Loucy (cell line): ENCODE measurements around the gene ABAT.

Experiments
- H2AFZ ChIP-seq: fragments of 200-600 bp; sonication (generic); 2 replicates; pipeline ENCODE4 v1.6.0; 2016; ENCODE audit warnings: antibody characterized with exemption, mild to moderate bottlenecking, low read length, moderate library complexity
- H3F3A ChIP-seq: fragments of 200-600 bp; 2 replicates; pipeline ENCODE4 v1.6.0; 2016; ENCODE audit warnings: antibody characterized with exemption, low read depth, mild to moderate bottlenecking
- H3K27me3 ChIP-seq: fragments of 200-600 bp; sonication (generic); 2 replicates; pipeline ENCODE4 v1.6.1; 2014; ENCODE audit warnings: low read length, mild to moderate bottlenecking; ENCODE audit not compliant: insufficient read depth, poor library complexity, severe bottlenecking
- H3K36me3 ChIP-seq: fragments of 200-600 bp; sonication (generic); 2 replicates; pipeline ENCODE4 v1.6.1; 2016; ENCODE audit warnings: low read length; ENCODE audit not compliant: insufficient read depth
- H3K4me1 ChIP-seq: fragments of 200-600 bp; sonication (generic); 2 replicates; pipeline ENCODE4 v1.5.1; 2014; ENCODE audit warnings: low read length, mild to moderate bottlenecking; ENCODE audit not compliant: insufficient read depth, poor library complexity, severe bottlenecking
- H3K4me2 ChIP-seq: fragments of 200-600 bp; sonication (generic); 2 replicates; pipeline ENCODE4 v1.6.0; 2014; ENCODE audit warnings: antibody characterized with exemption, low read length, low read depth, mild to moderate bottlenecking; ENCODE audit not compliant: poor library complexity, severe bottlenecking
- H3K4me3 ChIP-seq: fragments of 200-600 bp; sonication (generic); 2 replicates; pipeline ENCODE4 v1.5.1; 2014; ENCODE audit warnings: low read length, mild to moderate bottlenecking, mixed read lengths; ENCODE audit not compliant: poor library complexity, severe bottlenecking
- H3K79me2 ChIP-seq: fragments of 200-600 bp; sonication (generic); 2 replicates; pipeline ENCODE4 v1.6.1; 2014; ENCODE audit warnings: low read length; ENCODE audit not compliant: insufficient read depth
- H3K9ac ChIP-seq: fragments of 200-600 bp; sonication (generic); 2 replicates; pipeline ENCODE4 v1.6.0; 2014; ENCODE audit warnings: mild to moderate bottlenecking, low read depth, low read length, moderate library complexity; ENCODE audit not compliant: poor library complexity, severe bottlenecking
- H3K9me2 ChIP-seq: fragments of 200-600 bp; sonication (generic); replicated peaks from 2 replicates; pipeline ENCODE4 v1.6.1; 2016; ENCODE audit warnings: low read depth, low read length, mixed read lengths
- H3K9me3 ChIP-seq: fragments of 200-600 bp; sonication (generic); 2 replicates; pipeline ENCODE4 v1.6.1; 2014; ENCODE audit warnings: mild to moderate bottlenecking, antibody characterized with exemption, low read length, low read depth; ENCODE audit not compliant: insufficient read depth
- H4K20me1 ChIP-seq: fragments of 200-600 bp; sonication (generic); 2 replicates; pipeline ENCODE4 v1.6.0; 2014; ENCODE audit warnings: antibody characterized with exemption, low read length, mild to moderate bottlenecking; ENCODE audit not compliant: insufficient read depth, poor library complexity, severe bottlenecking
- CTCF ChIP-seq: fragments of 200-600 bp; sonication (generic); conservative IDR thresholded peaks from 2 replicates; pipeline ENCODE4 v1.5.1; 2014; ENCODE audit warnings: mild to moderate bottlenecking, antibody characterized with exemption, low read length
- EZH2phosphoT487 ChIP-seq: fragments of 200-600 bp; IDR thresholded peaks from 2 replicates; pipeline ENCODE4 v1.6.1; 2018; ENCODE audit warnings: antibody characterized with exemption, mild to moderate bottlenecking, moderate library complexity, borderline replicate concordance

Gene ABAT

DNA sequence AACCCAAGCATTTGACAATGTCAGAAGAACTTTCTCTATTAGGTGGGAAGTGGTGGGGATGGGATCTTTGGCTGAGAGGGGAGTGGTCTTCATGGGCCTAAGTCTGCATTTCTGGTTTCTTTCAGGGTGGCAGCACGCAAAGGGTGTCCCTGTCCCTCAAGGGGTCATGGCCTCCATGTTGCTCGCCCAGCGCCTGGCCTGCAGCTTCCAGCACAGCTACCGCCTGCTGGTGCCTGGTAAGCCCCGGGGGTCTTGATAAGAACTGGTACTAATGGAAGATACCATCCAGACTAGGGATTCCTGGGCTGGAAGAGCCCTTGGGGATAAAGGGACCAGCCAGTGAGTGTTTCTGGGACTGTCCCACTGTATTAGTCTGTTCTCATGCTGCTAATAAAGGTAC, 61.2 kb downstream of the ABAT start:
- TF ChIP-seq EZH2phosphoT487 (no peak), CTCF (no peak)
- Histone ChIP-seq H2AFZ (no peak overlapping the region), H3K4me1 (no peaks in the 10 kb centered on the region), H3K27me3 (no peaks in the 10 kb centered on the region), H3K9me3 (no peaks in the 10 kb centered on the region), H4K20me1 (no peaks in the 10 kb centered on the region), H3K4me3 (no peak overlapping the region), H3K79me2 (no peaks in the 10 kb centered on the region), H3F3A (no peaks in the 10 kb centered on the region), H3K9ac (no peak overlapping the region), H3K36me3 (no peaks in the 10 kb centered on the region), H3K9me2 (no peaks in the 10 kb centered on the region), H3K4me2 (no peak overlapping the region)

GRCh38 chr16:8736123-8736668, 61.8 kb downstream of the ABAT start:
- TF ChIP-seq CTCF, result no peak
- no peak for TF ChIP-seq EZH2phosphoT487
- Histone ChIP-seq H2AFZ (no peak overlapping the region), H4K20me1 (no peaks in the 10 kb centered on the region), H3K27me3 (no peaks in the 10 kb centered on the region), H3K9me3 (no peaks in the 10 kb centered on the region), H3K4me3 (no peak overlapping the region), H3K79me2 (no peaks in the 10 kb centered on the region), H3K9me2 (no peaks in the 10 kb centered on the region), H3K4me2 (no peak overlapping the region), H3K9ac (no peak overlapping the region), H3F3A (no peaks in the 10 kb centered on the region), H3K4me1 (no peaks in the 10 kb centered on the region), H3K36me3 (no peaks in the 10 kb centered on the region)

DNA sequence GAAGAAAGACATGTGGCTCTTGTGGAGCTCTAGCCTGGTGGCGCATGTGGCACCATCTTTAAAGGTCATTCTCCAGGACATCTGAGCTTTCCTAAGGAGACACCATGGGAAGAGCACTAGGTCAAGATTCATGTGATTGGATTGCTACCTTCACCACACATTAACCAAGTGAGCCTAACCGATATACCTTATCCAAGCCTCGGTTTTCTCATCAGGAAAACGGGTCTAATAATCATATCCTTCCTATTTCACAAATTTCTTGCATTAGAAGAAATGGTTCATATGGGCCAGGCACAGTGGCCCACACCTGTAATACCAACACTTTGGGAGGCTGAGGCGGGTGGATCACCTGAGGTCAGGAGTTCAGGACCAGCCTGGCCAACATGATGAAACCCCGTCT, 64.7 kb downstream of the ABAT start:
- H3K4me2 ChIP-seq, result no peak overlapping the region
- no peak for TF ChIP-seq EZH2phosphoT487
- no peak for TF ChIP-seq CTCF
- H3K9ac ChIP-seq, result no peak overlapping the region
- H4K20me1 ChIP-seq, result no peaks in the 10 kb centered on the region
- no peaks in the 10 kb centered on the region for H3F3A ChIP-seq
- no peaks in the 10 kb centered on the region for H3K9me2 ChIP-seq
- no peaks in the 10 kb centered on the region for H3K79me2 ChIP-seq
- no peaks in the 10 kb centered on the region for H3K36me3 ChIP-seq
- H3K27me3 ChIP-seq, result no peaks in the 10 kb centered on the region
- H3K4me1 ChIP-seq, result no peaks in the 10 kb centered on the region
- no peaks in the 10 kb centered on the region for H3K9me3 ChIP-seq
- H3K4me3 ChIP-seq, result no peak overlapping the region
- no peak overlapping the region for H2AFZ ChIP-seq
